ENCODE measurements around the gene MARK2.

Gene MARK2

GRCh38 chr11:63879598-63880402 lies 40.9 kb downstream of the MARK2 start:
- Mint-ChIP-seq H3K27me3 (ENCODE audit: low read depth) (peaks cover 3% of the 10 kb centered on the region), H3K4me3 (peak overlapping the region in 1 of 3 experiments; percentile 61), H3K4me1 (peaks cover 33% of the 10 kb centered on the region), H3K36me3 (ENCODE audit: low read depth) (no peaks in the 10 kb centered on the region), H3K27ac (peak overlapping the region; percentile 76 to 84 (median 80)), H3K9me3 (no peaks in the 10 kb centered on the region)
- TF ChIP-seq CTCF (IDR thresholded peaks at IDR 0.05; ENCODE audit: unreplicated experiment in 3 of 3) = no peak

GRCh38 chr11:63880403-63880790 lies 41.5 kb downstream of the MARK2 start:
- H3K36me3 Mint-ChIP-seq (ENCODE audit: low read depth) = no peaks in the 10 kb centered on the region
- H3K27ac Mint-ChIP-seq = peak overlapping the region; percentile 76 to 84 (median 80)
- TF ChIP-seq CTCF (IDR thresholded peaks at IDR 0.05; ENCODE audit: unreplicated experiment in 3 of 3) = no peak
- no peak overlapping the region for H3K4me3 Mint-ChIP-seq
- peaks cover 32% of the 10 kb centered on the region for H3K4me1 Mint-ChIP-seq
- no peaks in the 10 kb centered on the region for H3K9me3 Mint-ChIP-seq
- H3K27me3 Mint-ChIP-seq (ENCODE audit: low read depth) = peaks cover 3% of the 10 kb centered on the region

GRCh38 chr11:63882555-63883242 lies 43.8 kb downstream of the MARK2 start:
- no peak for TF ChIP-seq CTCF (IDR thresholded peaks at IDR 0.05; ENCODE audit: unreplicated experiment in 3 of 3)
- H3K4me3 Mint-ChIP-seq = no peak overlapping the region

GRCh38 chr11:63883791-63884190 lies 44.9 kb downstream of the MARK2 start:
- Mint-ChIP-seq H3K9me3 (no peaks in the 10 kb centered on the region), H3K27me3 (ENCODE audit: low read depth) (peaks cover 3% of the 10 kb centered on the region), H3K4me3 (no peak overlapping the region), H3K4me1 (peaks cover 45% of the 10 kb centered on the region), H3K36me3 (ENCODE audit: low read depth) (no peaks in the 10 kb centered on the region), H3K27ac (peak overlapping the region in 1 of 3 experiments; percentile 45)
- TF ChIP-seq CTCF (IDR thresholded peaks at IDR 0.05; ENCODE audit: unreplicated experiment in 3 of 3) = no peak

More at GRCh38 chr11:63882555-63883242, 43.8 kb downstream of the MARK2 start:
- H3K9me3 Mint-ChIP-seq = no peaks in the 10 kb centered on the region
- H3K36me3 Mint-ChIP-seq (ENCODE audit: low read depth) = no peaks in the 10 kb centered on the region
- no peak overlapping the region for H3K27ac Mint-ChIP-seq
- H3K4me1 Mint-ChIP-seq = peaks cover 39% of the 10 kb centered on the region
- H3K27me3 Mint-ChIP-seq (ENCODE audit: low read depth) = peaks cover 3% of the 10 kb centered on the region

GRCh38 chr11:63884196-63884932 lies 45.5 kb downstream of the MARK2 start:
- Mint-ChIP-seq H3K4me1 (peaks cover 46% of the 10 kb centered on the region), H3K36me3 (ENCODE audit: low read depth) (no peaks in the 10 kb centered on the region)
- no peak for TF ChIP-seq CTCF (IDR thresholded peaks at IDR 0.05; ENCODE audit: unreplicated experiment in 3 of 3)

More at GRCh38 chr11:63884196-63884932, 45.5 kb downstream of the MARK2 start:
- Mint-ChIP-seq H3K27ac (peak overlapping the region in 1 of 3 experiments; percentile 45), H3K27me3 (ENCODE audit: low read depth) (peaks cover 3% of the 10 kb centered on the region), H3K9me3 (no peaks in the 10 kb centered on the region), H3K4me3 (no peak overlapping the region)

Data from nephron (organoid).